Stimulated activated naive CD4-positive, alpha-beta T cell (primary cell): Measurements from ENCODE around the gene DNAJC16.

Experiments
- DNase-seq, 6 experiments: peaks; one replicate each; lab custom pipeline; 2025; lab: John Stamatoyannopoulos, UW

DNAJC16 gene

GRCh38 chr1:15620902-15621682, 94.4 kb downstream of the DNAJC16 start:
- no peak for DNase-seq

- no peak for DNase-seq
These were observed 95.3 kb downstream of the DNAJC16 start for GRCh38 chr1:15621975-15622374.

- DNase-seq = no peak
These were observed 96.2 kb downstream of the DNAJC16 start for GRCh38 chr1:15622712-15623373.

- DNase-seq = no peak
These were observed 96.8 kb downstream of the DNAJC16 start for GRCh38 chr1:15623435-15623834.

GRCh38 chr1:15624133-15624714, 97.6 kb downstream of the DNAJC16 start:
- DNase-seq = no peak

- DNase-seq = no peak
These were observed 98.6 kb downstream of the DNAJC16 start for GRCh38 chr1:15625056-15625917.
